ENCODE data around the gene ELOB.

GRCh38 chr16:2784358-2785100 lies 7.4 kb upstream of the ELOB start:
- TF ChIP-seq, protein P1, sequence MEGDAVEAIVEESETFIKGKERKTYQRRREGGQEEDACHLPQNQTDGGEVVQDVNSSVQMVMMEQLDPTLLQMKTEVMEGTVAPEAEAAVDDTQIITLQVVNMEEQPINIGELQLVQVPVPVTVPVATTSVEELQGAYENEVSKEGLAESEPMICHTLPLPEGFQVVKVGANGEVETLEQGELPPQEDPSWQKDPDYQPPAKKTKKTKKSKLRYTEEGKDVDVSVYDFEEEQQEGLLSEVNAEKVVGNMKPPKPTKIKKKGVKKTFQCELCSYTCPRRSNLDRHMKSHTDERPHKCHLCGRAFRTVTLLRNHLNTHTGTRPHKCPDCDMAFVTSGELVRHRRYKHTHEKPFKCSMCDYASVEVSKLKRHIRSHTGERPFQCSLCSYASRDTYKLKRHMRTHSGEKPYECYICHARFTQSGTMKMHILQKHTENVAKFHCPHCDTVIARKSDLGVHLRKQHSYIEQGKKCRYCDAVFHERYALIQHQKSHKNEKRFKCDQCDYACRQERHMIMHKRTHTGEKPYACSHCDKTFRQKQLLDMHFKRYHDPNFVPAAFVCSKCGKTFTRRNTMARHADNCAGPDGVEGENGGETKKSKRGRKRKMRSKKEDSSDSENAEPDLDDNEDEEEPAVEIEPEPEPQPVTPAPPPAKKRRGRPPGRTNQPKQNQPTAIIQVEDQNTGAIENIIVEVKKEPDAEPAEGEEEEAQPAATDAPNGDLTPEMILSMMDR (IDR thresholded peaks at IDR 0.05; ENCODE audit: borderline replicate concordance, extremely low read depth, low read length, poor library complexity, severe bottlenecking), result no peak
- no peak for TF ChIP-seq EZH2 (IDR thresholded peaks at IDR 0.05; ENCODE audit: borderline replicate concordance, low read depth, low read length, severe bottlenecking)

Data from DND-41 (cell line).